ENCODE data around the gene ENAH.

- no peak for TF ChIP-seq ZNF121 (CRISPR knock-in tag; conservative IDR thresholded peaks at IDR 0.05)
- no peak for TF ChIP-seq POU5F1 (IDR thresholded peaks at IDR 0.05; ENCODE audit: borderline replicate concordance, low read depth, low read length, partially characterized antibody)
- no peak for TF ChIP-seq ZKSCAN8 (CRISPR knock-in tag; IDR thresholded peaks at IDR 0.05)
- no peak for TF ChIP-seq ZBTB2 (IDR thresholded peaks at IDR 0.05)
These were observed 118.2 kb downstream of the ENAH start for GRCh38 chr1:225534772-225535171.
